HepG2 (cell line): ENCODE results near the gene THBS4. TPM values are rescaled to one million over a fixed set of nuclear protein-coding genes. Genes with fewer than 3 reads are reported as not detected.
A peak's percentile ranks its signal among the peaks of the same experiment; 100 is the strongest.

Source experiments
- CCDC6 ChIP-seq: sonication (generic); formaldehyde crosslinking; IDR thresholded peaks from 2 replicates; pipeline ENCODE4 v1.8.1; 2022; ENCODE audit warnings: mild to moderate bottlenecking, missing genetic modification reagents, moderate library complexity
- FOXA3 ChIP-seq: IDR thresholded peaks from 2 replicates; pipeline ENCODE4 v1.6.1; 2016; ENCODE audit warnings: missing genetic modification reagents, missing compliant biosample characterization
- GATAD2A ChIP-seq: IDR thresholded peaks from 2 replicates; pipeline ENCODE4 v1.6.1; 2016
- MEIS1 ChIP-seq: sonication (generic); formaldehyde crosslinking; IDR thresholded peaks from 2 replicates; pipeline ENCODE4 v1.9.0; 2021; ENCODE audit warnings: mild to moderate bottlenecking, missing genetic modification reagents, moderate library complexity, borderline replicate concordance
- PHF5A ChIP-seq: IDR thresholded peaks from one replicate; pipeline ENCODE4 v1.6.1; 2018; ENCODE audit warnings: low read depth, missing genetic modification reagents; ENCODE audit not compliant: unreplicated experiment
- SOX5 ChIP-seq: IDR thresholded peaks from 2 replicates; pipeline ENCODE4 v1.6.1; 2016; ENCODE audit warnings: borderline replicate concordance
- TSC22D2 ChIP-seq: sonication (generic); formaldehyde crosslinking; IDR thresholded peaks from 2 replicates; pipeline ENCODE4 v1.5.1; 2020; ENCODE audit warnings: missing genetic modification reagents, mild to moderate bottlenecking, borderline replicate concordance
- ZFY ChIP-seq: sonication (generic); formaldehyde crosslinking; IDR thresholded peaks from 2 replicates; pipeline ENCODE4 v1.4.0; 2020; ENCODE audit warnings: missing genetic modification reagents
- ZFYVE20 ChIP-seq: sonication (generic); formaldehyde crosslinking; IDR thresholded peaks from 2 replicates; pipeline ENCODE4 v1.8.0; 2023; ENCODE audit warnings: low read depth, mild to moderate bottlenecking, moderate library complexity, missing genetic modification reagents, borderline replicate concordance
- ZIK1 ChIP-seq: sonication (generic); formaldehyde crosslinking; IDR thresholded peaks from 2 replicates; pipeline ENCODE4 v1.5.0; 2020; ENCODE audit warnings: mild to moderate bottlenecking, low read depth, missing genetic modification reagents, borderline replicate concordance
- ZMYM3 ChIP-seq: sonication (generic); formaldehyde crosslinking; IDR thresholded peaks from 2 replicates; pipeline ENCODE4 v1.5.1; 2020; ENCODE audit warnings: mild to moderate bottlenecking, missing genetic modification reagents
- ZNF292 ChIP-seq: sonication (generic); formaldehyde crosslinking; IDR thresholded peaks from 2 replicates; pipeline ENCODE4 v1.8.1; 2022; ENCODE audit warnings: mild to moderate bottlenecking, low read depth, missing genetic modification reagents, borderline replicate concordance
- polyA plus RNA-seq, 8 experiments: library from polyadenylated mRNA; depleted of rRNA in 3 of 8; stranded (reverse) in 7 of 8; unstranded in 1 of 8; fragments of >200 nt; fragmentation: Illumina TruSeq in 4 of 8; extraction: Trizol in 4 of 8; gene quantifications; 2 replicates each; pipeline versions ENCODE4 v1.2.1 to v1.2.3, GENCODE V29; 2011 to 2016; ENCODE audit warnings: low read depth in 4 of 8, missing spikeins in 1 of 8, mixed read lengths in 1 of 8; ENCODE audit not compliant: insufficient read depth in 1 of 8
- total RNA-seq, 5 experiments: library from RNA; depleted of rRNA; stranded (reverse); fragments of >200 nt; fragmentation: Illumina TruSeq; extraction: Trizol; gene quantifications; 2 replicates each; pipeline ENCODE4 v1.2.3, GENCODE V29; 2016; ENCODE audit warnings: low read depth in 1 of 5
- TF ChIP-seq, protein P1 (sequence below): sonication (generic); formaldehyde crosslinking; conservative IDR thresholded peaks from 2 replicates; pipeline ENCODE4 v1.4.0; 2020; ENCODE audit warnings: mild to moderate bottlenecking, missing genetic modification reagents, moderate library complexity
- TF ChIP-seq, protein P2 (sequence below), 2 experiments: fragments of 450-650 bp in 1 of 2; sonication (generic) in 1 of 2; formaldehyde crosslinking in 1 of 2; IDR thresholded peaks; 2 replicates each; pipeline versions ENCODE4 v1.6.1 to v1.8.0; 2016 to 2022; ENCODE audit warnings: antibody characterized with exemption in 1 of 2, mild to moderate bottlenecking in 1 of 2, missing genetic modification reagents in 1 of 2
- TF ChIP-seq, protein P3 (sequence below): sonication (generic); formaldehyde crosslinking; IDR thresholded peaks from 2 replicates; pipeline ENCODE4 v1.5.0; 2020; ENCODE audit warnings: mild to moderate bottlenecking, missing genetic modification reagents

Gene THBS4
- total and polyA plus RNA-seq, 2 of the 13 experiments (the other 11 are each of a cell fraction or from before 2014, with no cell fraction given): 0.60 to 1.2 TPM

- TF ChIP-seq ZFYVE20 (CRISPR knock-in tag): no peak
- peak; percentile 38 for TF ChIP-seq PHF5A
- peak; percentile 56; the same call in 1 of the 2 replicates for TF ChIP-seq ZMYM3
- TF ChIP-seq, protein P1, sequence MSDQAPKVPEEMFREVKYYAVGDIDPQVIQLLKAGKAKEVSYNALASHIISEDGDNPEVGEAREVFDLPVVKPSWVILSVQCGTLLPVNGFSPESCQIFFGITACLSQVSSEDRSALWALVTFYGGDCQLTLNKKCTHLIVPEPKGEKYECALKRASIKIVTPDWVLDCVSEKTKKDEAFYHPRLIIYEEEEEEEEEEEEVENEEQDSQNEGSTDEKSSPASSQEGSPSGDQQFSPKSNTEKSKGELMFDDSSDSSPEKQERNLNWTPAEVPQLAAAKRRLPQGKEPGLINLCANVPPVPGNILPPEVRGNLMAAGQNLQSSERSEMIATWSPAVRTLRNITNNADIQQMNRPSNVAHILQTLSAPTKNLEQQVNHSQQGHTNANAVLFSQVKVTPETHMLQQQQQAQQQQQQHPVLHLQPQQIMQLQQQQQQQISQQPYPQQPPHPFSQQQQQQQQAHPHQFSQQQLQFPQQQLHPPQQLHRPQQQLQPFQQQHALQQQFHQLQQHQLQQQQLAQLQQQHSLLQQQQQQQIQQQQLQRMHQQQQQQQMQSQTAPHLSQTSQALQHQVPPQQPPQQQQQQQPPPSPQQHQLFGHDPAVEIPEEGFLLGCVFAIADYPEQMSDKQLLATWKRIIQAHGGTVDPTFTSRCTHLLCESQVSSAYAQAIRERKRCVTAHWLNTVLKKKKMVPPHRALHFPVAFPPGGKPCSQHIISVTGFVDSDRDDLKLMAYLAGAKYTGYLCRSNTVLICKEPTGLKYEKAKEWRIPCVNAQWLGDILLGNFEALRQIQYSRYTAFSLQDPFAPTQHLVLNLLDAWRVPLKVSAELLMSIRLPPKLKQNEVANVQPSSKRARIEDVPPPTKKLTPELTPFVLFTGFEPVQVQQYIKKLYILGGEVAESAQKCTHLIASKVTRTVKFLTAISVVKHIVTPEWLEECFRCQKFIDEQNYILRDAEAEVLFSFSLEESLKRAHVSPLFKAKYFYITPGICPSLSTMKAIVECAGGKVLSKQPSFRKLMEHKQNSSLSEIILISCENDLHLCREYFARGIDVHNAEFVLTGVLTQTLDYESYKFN: peak; percentile 68
- 0 out of 2 replicates have a peak, but pooled peaks have one; percentile 39 for TF ChIP-seq CCDC6 (CRISPR knock-in tag)
- 0 out of 2 replicates have a peak, but pooled peaks have one; percentile 6 for TF ChIP-seq ZIK1 (CRISPR knock-in tag)
- TF ChIP-seq TSC22D2 (CRISPR knock-in tag): peak; percentile 68; the same call in 1 of the 2 replicates
- TF ChIP-seq ZFY (CRISPR knock-in tag): peak; percentile 87
- peak; percentile 47; the same call in 1 of the 2 replicates for TF ChIP-seq SOX5 (CRISPR knock-in tag)
- no peak for TF ChIP-seq MEIS1 (CRISPR knock-in tag)
- 0 out of 2 replicates have a peak, but pooled peaks have one; percentile 8 for TF ChIP-seq FOXA3 (CRISPR knock-in tag)
- TF ChIP-seq, protein P2, sequence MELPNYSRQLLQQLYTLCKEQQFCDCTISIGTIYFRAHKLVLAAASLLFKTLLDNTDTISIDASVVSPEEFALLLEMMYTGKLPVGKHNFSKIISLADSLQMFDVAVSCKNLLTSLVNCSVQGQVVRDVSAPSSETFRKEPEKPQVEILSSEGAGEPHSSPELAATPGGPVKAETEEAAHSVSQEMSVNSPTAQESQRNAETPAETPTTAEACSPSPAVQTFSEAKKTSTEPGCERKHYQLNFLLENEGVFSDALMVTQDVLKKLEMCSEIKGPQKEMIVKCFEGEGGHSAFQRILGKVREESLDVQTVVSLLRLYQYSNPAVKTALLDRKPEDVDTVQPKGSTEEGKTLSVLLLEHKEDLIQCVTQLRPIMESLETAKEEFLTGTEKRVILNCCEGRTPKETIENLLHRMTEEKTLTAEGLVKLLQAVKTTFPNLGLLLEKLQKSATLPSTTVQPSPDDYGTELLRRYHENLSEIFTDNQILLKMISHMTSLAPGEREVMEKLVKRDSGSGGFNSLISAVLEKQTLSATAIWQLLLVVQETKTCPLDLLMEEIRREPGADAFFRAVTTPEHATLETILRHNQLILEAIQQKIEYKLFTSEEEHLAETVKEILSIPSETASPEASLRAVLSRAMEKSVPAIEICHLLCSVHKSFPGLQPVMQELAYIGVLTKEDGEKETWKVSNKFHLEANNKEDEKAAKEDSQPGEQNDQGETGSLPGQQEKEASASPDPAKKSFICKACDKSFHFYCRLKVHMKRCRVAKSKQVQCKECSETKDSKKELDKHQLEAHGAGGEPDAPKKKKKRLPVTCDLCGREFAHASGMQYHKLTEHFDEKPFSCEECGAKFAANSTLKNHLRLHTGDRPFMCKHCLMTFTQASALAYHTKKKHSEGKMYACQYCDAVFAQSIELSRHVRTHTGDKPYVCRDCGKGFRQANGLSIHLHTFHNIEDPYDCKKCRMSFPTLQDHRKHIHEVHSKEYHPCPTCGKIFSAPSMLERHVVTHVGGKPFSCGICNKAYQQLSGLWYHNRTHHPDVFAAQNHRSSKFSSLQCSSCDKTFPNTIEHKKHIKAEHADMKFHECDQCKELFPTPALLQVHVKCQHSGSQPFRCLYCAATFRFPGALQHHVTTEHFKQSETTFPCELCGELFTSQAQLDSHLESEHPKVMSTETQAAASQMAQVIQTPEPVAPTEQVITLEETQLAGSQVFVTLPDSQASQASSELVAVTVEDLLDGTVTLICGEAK (IDR thresholded peaks at IDR 0.05): no peak
- TF ChIP-seq, protein P2 (CRISPR knock-in tag; IDR thresholded peaks at IDR 0.05): no peak
- TF ChIP-seq GATAD2A (CRISPR knock-in tag): peak; percentile 72; the same call in 1 of the 2 replicates
- TF ChIP-seq, protein P3, sequence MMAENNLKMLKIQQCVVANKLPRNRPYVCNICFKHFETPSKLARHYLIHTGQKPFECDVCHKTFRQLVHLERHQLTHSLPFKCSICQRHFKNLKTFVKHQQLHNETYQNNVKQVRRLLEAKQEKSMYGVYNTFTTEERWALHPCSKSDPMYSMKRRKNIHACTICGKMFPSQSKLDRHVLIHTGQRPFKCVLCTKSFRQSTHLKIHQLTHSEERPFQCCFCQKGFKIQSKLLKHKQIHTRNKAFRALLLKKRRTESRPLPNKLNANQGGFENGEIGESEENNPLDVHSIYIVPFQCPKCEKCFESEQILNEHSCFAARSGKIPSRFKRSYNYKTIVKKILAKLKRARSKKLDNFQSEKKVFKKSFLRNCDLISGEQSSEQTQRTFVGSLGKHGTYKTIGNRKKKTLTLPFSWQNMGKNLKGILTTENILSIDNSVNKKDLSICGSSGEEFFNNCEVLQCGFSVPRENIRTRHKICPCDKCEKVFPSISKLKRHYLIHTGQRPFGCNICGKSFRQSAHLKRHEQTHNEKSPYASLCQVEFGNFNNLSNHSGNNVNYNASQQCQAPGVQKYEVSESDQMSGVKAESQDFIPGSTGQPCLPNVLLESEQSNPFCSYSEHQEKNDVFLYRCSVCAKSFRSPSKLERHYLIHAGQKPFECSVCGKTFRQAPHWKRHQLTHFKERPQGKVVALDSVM (CRISPR knock-in tag): peak; percentile 22; the same call in 1 of the 2 replicates
- peak; percentile 69; the same call in 1 of the 2 replicates for TF ChIP-seq ZNF292 (CRISPR knock-in tag)
Measured at GRCh38 chr5:80093796-80094195, 58.6 kb downstream of the THBS4 start (continued).
